ENCODE data around the gene HOOK1.

The HOOK1 gene

DNA sequence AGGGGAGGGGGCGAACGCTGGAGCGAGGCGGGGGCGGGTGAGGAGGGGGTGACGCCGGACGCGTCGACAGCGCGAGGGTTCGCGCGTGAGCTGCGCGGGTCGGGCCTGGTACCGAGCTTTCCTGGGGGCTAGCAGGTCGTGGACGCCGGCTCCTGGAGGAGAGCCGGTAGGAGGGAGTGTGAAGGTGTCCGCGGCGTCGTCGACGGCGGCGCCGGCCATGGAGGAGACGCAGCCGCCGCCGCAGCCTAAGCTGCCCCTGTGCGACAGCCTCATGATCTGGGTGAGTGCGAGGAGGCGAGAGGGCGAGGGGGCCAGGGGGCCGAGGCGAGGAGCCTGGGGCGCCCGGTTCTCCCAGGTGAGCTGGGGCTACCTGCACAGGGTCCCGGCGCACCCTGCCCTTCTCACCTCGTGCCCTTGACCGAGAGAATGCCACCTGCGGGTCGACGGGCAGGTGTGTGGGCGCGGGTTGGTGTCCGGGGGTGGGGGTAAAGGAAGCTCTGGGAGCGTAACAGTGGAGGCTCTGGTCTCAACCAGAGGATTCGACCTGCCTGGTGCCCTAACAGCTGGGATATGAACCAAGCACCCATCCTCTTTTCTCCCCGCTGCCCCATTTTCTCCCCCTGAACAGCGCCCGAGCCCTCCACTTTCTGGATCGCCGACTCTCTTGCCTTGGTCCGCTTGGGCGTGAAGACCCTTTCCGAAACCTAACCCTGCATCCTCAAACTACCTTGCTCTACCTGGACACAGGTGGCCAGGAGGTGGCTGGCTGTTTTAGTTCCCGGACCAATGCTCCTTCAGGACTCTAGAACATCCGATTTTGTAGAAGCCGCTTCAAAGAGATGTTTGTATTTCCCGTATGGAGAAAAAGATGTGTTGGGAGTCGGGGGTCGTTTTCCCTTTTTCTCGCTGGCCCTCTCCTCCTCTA lies at the start of gene HOOK1:
HOOK1 (plus strand) TSS at position 49 of the 925 bp plus-strand sequence; CDS start at position 218, 169 bp downstream.
- TF ChIP-seq, protein P1, sequence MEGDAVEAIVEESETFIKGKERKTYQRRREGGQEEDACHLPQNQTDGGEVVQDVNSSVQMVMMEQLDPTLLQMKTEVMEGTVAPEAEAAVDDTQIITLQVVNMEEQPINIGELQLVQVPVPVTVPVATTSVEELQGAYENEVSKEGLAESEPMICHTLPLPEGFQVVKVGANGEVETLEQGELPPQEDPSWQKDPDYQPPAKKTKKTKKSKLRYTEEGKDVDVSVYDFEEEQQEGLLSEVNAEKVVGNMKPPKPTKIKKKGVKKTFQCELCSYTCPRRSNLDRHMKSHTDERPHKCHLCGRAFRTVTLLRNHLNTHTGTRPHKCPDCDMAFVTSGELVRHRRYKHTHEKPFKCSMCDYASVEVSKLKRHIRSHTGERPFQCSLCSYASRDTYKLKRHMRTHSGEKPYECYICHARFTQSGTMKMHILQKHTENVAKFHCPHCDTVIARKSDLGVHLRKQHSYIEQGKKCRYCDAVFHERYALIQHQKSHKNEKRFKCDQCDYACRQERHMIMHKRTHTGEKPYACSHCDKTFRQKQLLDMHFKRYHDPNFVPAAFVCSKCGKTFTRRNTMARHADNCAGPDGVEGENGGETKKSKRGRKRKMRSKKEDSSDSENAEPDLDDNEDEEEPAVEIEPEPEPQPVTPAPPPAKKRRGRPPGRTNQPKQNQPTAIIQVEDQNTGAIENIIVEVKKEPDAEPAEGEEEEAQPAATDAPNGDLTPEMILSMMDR (IDR thresholded peaks at IDR 0.05): no peak
- peak within 1 kb of the TSS; percentile 54 to 64 for H3K4me3 ChIP-seq (ENCODE audit: low read depth in 1 of 2, low read length in 1 of 2)

DNA sequence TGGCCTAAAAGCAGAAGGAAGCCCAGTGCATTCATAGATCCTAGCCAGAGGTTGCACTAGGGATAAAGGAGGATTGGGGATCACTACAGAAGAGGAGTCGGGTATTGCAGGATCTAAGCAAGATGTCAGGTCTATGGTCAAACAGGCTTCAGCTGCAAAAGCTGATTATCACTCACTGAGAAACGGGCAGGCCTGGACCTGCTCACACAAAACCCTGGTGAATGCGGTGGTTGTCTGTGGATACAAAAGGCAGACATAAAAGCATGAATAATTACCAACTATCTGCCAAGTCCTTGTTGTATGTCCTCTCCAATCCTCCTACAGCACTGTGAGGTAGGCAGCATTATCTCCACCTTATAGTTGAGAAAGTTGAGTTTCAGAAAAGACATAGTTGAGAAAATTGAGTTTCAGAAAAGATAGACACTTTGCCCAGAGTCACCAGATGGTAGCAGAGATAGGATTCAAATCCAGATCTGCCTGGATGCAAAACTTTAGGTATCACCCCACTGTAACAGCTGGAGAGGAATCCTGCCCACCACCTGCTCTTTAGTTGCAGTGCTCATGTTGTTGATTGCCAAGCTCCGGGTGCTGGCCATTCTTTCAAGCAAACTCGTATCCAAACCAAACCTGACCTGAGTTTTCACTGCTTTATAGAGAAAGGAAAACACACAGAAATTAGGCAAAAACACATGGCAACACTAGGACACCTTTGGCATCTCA lies 49.6 kb upstream of the HOOK1 start:
- H3K36me3 ChIP-seq: no peaks in the 10 kb centered on the region
- TF ChIP-seq, protein P1 (IDR thresholded peaks at IDR 0.05): no peak
- H3K27ac ChIP-seq: no peak overlapping the region
- H3K27me3 ChIP-seq: no peaks in the 10 kb centered on the region
- no peaks in the 10 kb centered on the region for H3K9me3 ChIP-seq
- H3K4me1 ChIP-seq (ENCODE audit: control insufficient read depth in 1 of 2, insufficient read depth in 1 of 2, low read depth in 1 of 2, low read length in 1 of 2): no peaks in the 10 kb centered on the region
- H3K4me3 ChIP-seq (ENCODE audit: low read depth in 1 of 2, low read length in 1 of 2): no peak overlapping the region

More for the DNA sequence above, at the start of gene HOOK1:
- no peak within 1 kb of the TSS for H3K27ac ChIP-seq
- peaks cover 8 to 13% of the 10 kb centered on the region in 2 experiments for H3K4me1 ChIP-seq (ENCODE audit: control insufficient read depth in 1 of 2, insufficient read depth in 1 of 2, low read depth in 1 of 2, low read length in 1 of 2)
- H3K9me3 ChIP-seq: no peaks in the 10 kb centered on the region
- no peaks in the 10 kb centered on the region for H3K36me3 ChIP-seq
- peaks cover 65% of the 10 kb centered on the region for H3K27me3 ChIP-seq

DNA sequence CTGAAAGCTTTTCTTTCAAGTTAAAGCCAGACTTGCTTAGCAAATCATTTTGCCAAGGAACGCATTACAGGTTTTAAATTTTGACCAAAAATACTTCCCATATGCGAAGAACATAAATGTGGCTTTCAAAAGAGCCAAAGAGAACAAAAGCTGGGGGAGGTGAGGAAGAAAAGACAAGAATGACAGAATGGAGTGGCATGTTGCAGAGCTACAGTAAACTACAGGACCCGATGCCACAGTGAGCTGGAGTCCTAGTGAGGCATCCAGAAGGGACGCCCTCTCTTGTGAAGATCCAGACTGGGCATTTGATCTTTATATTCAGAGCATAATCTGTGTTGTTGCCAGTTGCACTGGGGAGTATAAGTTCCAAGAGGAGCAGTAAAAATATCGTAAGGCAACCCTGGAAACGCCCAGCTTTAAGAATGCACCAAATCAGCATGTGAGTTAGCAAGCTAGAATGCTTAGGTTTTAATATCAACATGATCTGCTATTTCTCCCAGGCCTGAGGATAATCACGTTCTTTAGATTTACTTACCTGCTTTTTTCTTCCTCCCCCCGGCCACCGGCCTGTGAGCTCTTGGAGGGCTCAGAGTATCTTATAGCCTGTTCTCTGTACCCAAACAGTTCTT lies 48.4 kb upstream of the HOOK1 start:
- Histone ChIP-seq H3K27me3 (no peaks in the 10 kb centered on the region), H3K36me3 (no peaks in the 10 kb centered on the region), H3K27ac (no peak overlapping the region), H3K4me3 (ENCODE audit: low read depth in 1 of 2, low read length in 1 of 2) (no peak overlapping the region), H3K9me3 (no peaks in the 10 kb centered on the region), H3K4me1 (ENCODE audit: control insufficient read depth in 1 of 2, insufficient read depth in 1 of 2, low read depth in 1 of 2, low read length in 1 of 2) (no peaks in the 10 kb centered on the region)
- TF ChIP-seq, protein P1 (IDR thresholded peaks at IDR 0.05): no peak

DNA sequence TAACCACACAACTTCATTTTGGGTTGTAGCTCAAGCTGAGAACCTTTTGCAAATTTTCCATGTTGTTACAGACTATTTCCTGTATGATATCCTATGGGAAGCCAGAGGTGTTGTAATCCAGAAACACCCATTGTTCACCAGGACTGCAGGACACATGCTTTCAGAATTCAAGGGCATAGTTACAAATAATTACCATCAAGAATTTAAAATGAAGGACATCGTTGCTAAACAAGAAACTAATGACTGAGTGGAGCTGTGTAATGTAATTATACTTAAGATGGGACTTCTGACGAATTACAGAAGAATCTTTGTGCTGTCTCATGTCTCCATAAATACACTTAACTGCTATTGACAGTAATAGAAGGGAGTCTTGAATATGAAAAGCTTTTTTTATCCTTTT lies 47.6 kb upstream of the HOOK1 start:
- TF ChIP-seq, protein P1 (IDR thresholded peaks at IDR 0.05): no peak
- no peak overlapping the region for H3K4me3 ChIP-seq (ENCODE audit: low read depth in 1 of 2, low read length in 1 of 2)
- H3K27me3 ChIP-seq: no peaks in the 10 kb centered on the region
- no peaks in the 10 kb centered on the region for H3K4me1 ChIP-seq (ENCODE audit: control insufficient read depth in 1 of 2, insufficient read depth in 1 of 2, low read depth in 1 of 2, low read length in 1 of 2)
- H3K36me3 ChIP-seq: no peaks in the 10 kb centered on the region
- H3K27ac ChIP-seq: no peak overlapping the region
- no peaks in the 10 kb centered on the region for H3K9me3 ChIP-seq

Measured in neutrophil (primary cell).